HEK293 (cell line): ENCODE results near the gene TSR1.

Experiments used
- CTCF ChIA-PET: fragments of 350-600 bp; formaldehyde crosslinking; extraction: SDS; loops from one replicate; lab custom pipeline; 2021; ENCODE audit warnings: antibody characterized with exemption; lab: Yijun Ruan, JAX
- POLR2A ChIA-PET: fragments of 300-600 bp; formaldehyde crosslinking; extraction: SDS; loops from one replicate; lab custom pipeline; 2020; ENCODE audit warnings: antibody characterized with exemption, inconsistent platforms; lab: Yijun Ruan, JAX
- H3K27ac ChIP-seq: fragments of 200-500 bp; sonication (Bioruptor generic); 2 replicates; pipeline ENCODE4 v1.5.1; 2014; ENCODE audit warnings: low read depth, low read length, control low read depth, inconsistent platforms; ENCODE audit errors: extremely low read depth
- H3K36me3 ChIP-seq, 2 experiments: fragments of 200-500 bp in 1 of 2; sonication (Bioruptor generic) in 1 of 2; 1 replicate in 1 of 2; 2 replicates in 1 of 2; pipeline ENCODE4 v1.5.1; 2014 to 2017; ENCODE audit warnings: inconsistent platforms in 2 of 2, low read length in 2 of 2; ENCODE audit not compliant: control insufficient read depth in 2 of 2, insufficient read depth in 1 of 2
- H3K4me1 ChIP-seq: fragments of 200-500 bp; sonication (Bioruptor generic); 2 replicates; pipeline ENCODE4 v1.5.1; 2014; ENCODE audit warnings: mild to moderate bottlenecking, low read length, inconsistent platforms; ENCODE audit not compliant: control insufficient read depth, insufficient read depth
- H3K4me3 ChIP-seq: 2 replicates; pipeline ENCODE4 v1.5.1; 2011; ENCODE audit warnings: low read depth, mild to moderate bottlenecking, control low read depth, low read length, moderate library complexity
- H3K9me3 ChIP-seq: fragments of 200-500 bp; sonication (Bioruptor generic); 2 replicates; pipeline ENCODE4 v1.5.1; 2014; ENCODE audit warnings: low read depth, low read length, inconsistent platforms; ENCODE audit not compliant: control insufficient read depth, insufficient read depth
- GLI4 ChIP-seq: fragments of 450-650 bp; formaldehyde crosslinking; IDR thresholded peaks from 2 replicates; pipeline ENCODE4 v1.5.1; 2016; ENCODE audit warnings: missing biosample characterization, missing genetic modification characterization
- GLIS2 ChIP-seq: fragments of 450-650 bp; formaldehyde crosslinking; IDR thresholded peaks from 2 replicates; pipeline ENCODE4 v1.5.1; 2016; ENCODE audit warnings: missing biosample characterization, missing genetic modification characterization
- KLF1 ChIP-seq: fragments of 450-650 bp; formaldehyde crosslinking; IDR thresholded peaks from 2 replicates; pipeline ENCODE4 v1.5.1; 2016; ENCODE audit warnings: missing biosample characterization, missing genetic modification characterization
- KLF8 ChIP-seq: fragments of 450-650 bp; formaldehyde crosslinking; IDR thresholded peaks from 2 replicates; pipeline ENCODE4 v1.5.1; 2016; ENCODE audit warnings: missing biosample characterization, missing genetic modification characterization
- PRDM6 ChIP-seq: fragments of 450-650 bp; formaldehyde crosslinking; IDR thresholded peaks from 2 replicates; pipeline ENCODE4 v1.5.1; 2017; ENCODE audit warnings: missing biosample characterization, missing genetic modification characterization
- SCRT1 ChIP-seq: fragments of 450-650 bp; formaldehyde crosslinking; IDR thresholded peaks from 2 replicates; pipeline ENCODE4 v1.5.1; 2016; ENCODE audit warnings: missing biosample characterization, missing genetic modification characterization, borderline replicate concordance
- SCRT2 ChIP-seq: fragments of 450-650 bp; formaldehyde crosslinking; IDR thresholded peaks from 2 replicates; pipeline ENCODE4 v1.5.1; 2016; ENCODE audit warnings: missing biosample characterization, missing genetic modification characterization
- SP3 ChIP-seq: fragments of 450-650 bp; formaldehyde crosslinking; IDR thresholded peaks from 2 replicates; pipeline ENCODE4 v1.5.1; 2016; ENCODE audit warnings: missing biosample characterization, missing genetic modification characterization
- ZBTB1 ChIP-seq: fragments of 450-650 bp; formaldehyde crosslinking; IDR thresholded peaks from 2 replicates; pipeline ENCODE4 v1.5.1; 2016; ENCODE audit warnings: missing biosample characterization, missing genetic modification characterization
- ZBTB44 ChIP-seq: fragments of 450-650 bp; IDR thresholded peaks from 2 replicates; pipeline ENCODE4 v1.5.1; 2018; ENCODE audit warnings: missing biosample characterization, mild to moderate bottlenecking, missing genetic modification characterization
- ZNF10 ChIP-seq: fragments of 450-650 bp; formaldehyde crosslinking; IDR thresholded peaks from 2 replicates; pipeline ENCODE4 v1.5.1; 2017; ENCODE audit warnings: missing biosample characterization, missing genetic modification characterization
- ZNF146 ChIP-seq: fragments of 450-650 bp; formaldehyde crosslinking; IDR thresholded peaks from 2 replicates; pipeline ENCODE4 v1.5.1; 2016; ENCODE audit warnings: missing biosample characterization, missing genetic modification characterization
- ZNF223 ChIP-seq: fragments of 450-650 bp; formaldehyde crosslinking; IDR thresholded peaks from 2 replicates; pipeline ENCODE4 v1.5.1; 2016; ENCODE audit warnings: missing biosample characterization, missing genetic modification characterization
- ZNF311 ChIP-seq: fragments of 450-650 bp; formaldehyde crosslinking; IDR thresholded peaks from 2 replicates; pipeline ENCODE4 v1.5.1; 2017; ENCODE audit warnings: missing biosample characterization, missing genetic modification characterization, borderline replicate concordance
- ZNF48 ChIP-seq: fragments of 450-650 bp; formaldehyde crosslinking; IDR thresholded peaks from 2 replicates; pipeline ENCODE4 v1.5.1; 2016; ENCODE audit warnings: missing biosample characterization, missing genetic modification characterization
- ZNF548 ChIP-seq: fragments of 450-650 bp; formaldehyde crosslinking; IDR thresholded peaks from 2 replicates; pipeline ENCODE4 v1.5.1; 2016; ENCODE audit warnings: missing biosample characterization, missing genetic modification characterization
- ZNF585B ChIP-seq: fragments of 450-650 bp; formaldehyde crosslinking; IDR thresholded peaks from 2 replicates; pipeline ENCODE4 v1.5.1; 2016; ENCODE audit warnings: missing biosample characterization, missing genetic modification characterization
- TF ChIP-seq, protein P1 (sequence below): fragments of 450-650 bp; formaldehyde crosslinking; IDR thresholded peaks from 2 replicates; pipeline ENCODE4 v1.5.1; 2016; ENCODE audit warnings: missing biosample characterization, missing genetic modification characterization
- TF ChIP-seq, protein P2 (sequence below): fragments of 450-650 bp; formaldehyde crosslinking; IDR thresholded peaks from 2 replicates; pipeline ENCODE4 v1.5.1; 2017; ENCODE audit warnings: missing biosample characterization, missing genetic modification characterization
- TF ChIP-seq, protein P3 (sequence below): fragments of 450-650 bp; formaldehyde crosslinking; IDR thresholded peaks from 2 replicates; pipeline ENCODE4 v1.5.1; 2017; ENCODE audit warnings: missing biosample characterization, missing genetic modification characterization
- TF ChIP-seq, protein P4 (sequence below): fragments of 450-650 bp; formaldehyde crosslinking; IDR thresholded peaks from 2 replicates; pipeline ENCODE4 v1.5.1; 2016; ENCODE audit warnings: missing biosample characterization, missing genetic modification characterization

The TSR1 gene

DNA sequence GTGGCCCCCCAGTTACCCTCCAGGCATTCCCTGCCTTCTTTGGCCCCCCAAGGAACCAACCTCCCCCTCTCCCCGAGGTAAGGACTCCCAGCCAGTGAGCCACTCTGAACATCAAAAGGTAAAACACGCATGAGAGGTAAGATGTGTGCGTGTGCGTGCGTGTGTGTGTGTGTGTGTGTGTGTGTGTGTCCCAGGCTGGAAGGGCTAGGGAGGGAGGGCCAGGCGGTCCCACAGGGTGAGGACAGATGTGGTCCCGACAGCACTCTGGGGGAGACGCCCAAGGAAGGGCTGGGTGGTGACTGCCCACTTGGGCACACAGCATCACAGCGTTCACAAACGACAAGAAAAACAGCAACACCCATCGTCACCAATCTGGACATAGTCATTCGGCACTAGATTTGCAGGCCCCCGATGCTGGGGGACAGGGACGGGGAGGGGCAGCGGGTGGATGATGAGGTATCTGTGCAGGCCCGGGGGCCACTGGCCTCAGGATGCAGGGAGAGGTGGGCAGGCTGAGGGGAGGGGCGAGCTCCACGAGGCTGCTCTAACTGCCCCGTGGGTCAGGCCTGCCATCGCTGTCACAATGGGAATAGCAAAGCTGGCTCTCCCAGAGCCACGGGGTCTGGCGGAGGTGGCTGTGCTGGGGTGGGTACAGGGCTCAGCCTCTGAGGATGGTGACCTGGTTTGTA, 48.3 kb upstream of the TSR1 start:
- Histone ChIP-seq H3K9me3 (no peaks in the 10 kb centered on the region), H3K4me1 (peaks cover 14% of the 10 kb centered on the region), H3K27ac (0 out of 2 replicates have a peak overlapping the region, but pooled peaks have one; percentile 7), H3K4me3 (no peak overlapping the region), H3K36me3 (peaks cover 0 to 27% of the 10 kb centered on the region in 2 experiments; a peak in 2 of 3 replicates)
- ChIA-PET CTCF (interaction anchor here (0.7 to 12.5 kb wide), 8 partner anchors 14 to 628 kb away, joined by 3 to 470 read pairs (median 35); partner anchors contain the start of gene MNT), POLR2A (interaction anchor here (0.9 to 1.4 kb wide), 2 partner anchors 15 to 26 kb away, joined by 3 to 4 read pairs; no protein-coding TSS in a partner anchor)
- TF ChIP-seq GLIS2 (peak; percentile 35), KLF1 (tag by site-specific recombination) (peak; percentile 81), ZNF146 (no peak), ZNF10 (tag by site-specific recombination) (no peak)
- TF ChIP-seq, protein P1, sequence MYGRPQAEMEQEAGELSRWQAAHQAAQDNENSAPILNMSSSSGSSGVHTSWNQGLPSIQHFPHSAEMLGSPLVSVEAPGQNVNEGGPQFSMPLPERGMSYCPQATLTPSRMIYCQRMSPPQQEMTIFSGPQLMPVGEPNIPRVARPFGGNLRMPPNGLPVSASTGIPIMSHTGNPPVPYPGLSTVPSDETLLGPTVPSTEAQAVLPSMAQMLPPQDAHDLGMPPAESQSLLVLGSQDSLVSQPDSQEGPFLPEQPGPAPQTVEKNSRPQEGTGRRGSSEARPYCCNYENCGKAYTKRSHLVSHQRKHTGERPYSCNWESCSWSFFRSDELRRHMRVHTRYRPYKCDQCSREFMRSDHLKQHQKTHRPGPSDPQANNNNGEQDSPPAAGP (tag by site-specific recombination): 0 out of 2 replicates have a peak, but pooled peaks have one; percentile 21
- TF ChIP-seq, protein P2, sequence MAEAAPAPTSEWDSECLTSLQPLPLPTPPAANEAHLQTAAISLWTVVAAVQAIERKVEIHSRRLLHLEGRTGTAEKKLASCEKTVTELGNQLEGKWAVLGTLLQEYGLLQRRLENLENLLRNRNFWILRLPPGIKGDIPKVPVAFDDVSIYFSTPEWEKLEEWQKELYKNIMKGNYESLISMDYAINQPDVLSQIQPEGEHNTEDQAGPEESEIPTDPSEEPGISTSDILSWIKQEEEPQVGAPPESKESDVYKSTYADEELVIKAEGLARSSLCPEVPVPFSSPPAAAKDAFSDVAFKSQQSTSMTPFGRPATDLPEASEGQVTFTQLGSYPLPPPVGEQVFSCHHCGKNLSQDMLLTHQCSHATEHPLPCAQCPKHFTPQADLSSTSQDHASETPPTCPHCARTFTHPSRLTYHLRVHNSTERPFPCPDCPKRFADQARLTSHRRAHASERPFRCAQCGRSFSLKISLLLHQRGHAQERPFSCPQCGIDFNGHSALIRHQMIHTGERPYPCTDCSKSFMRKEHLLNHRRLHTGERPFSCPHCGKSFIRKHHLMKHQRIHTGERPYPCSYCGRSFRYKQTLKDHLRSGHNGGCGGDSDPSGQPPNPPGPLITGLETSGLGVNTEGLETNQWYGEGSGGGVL: peak; percentile 60
- TF ChIP-seq, protein P3, sequence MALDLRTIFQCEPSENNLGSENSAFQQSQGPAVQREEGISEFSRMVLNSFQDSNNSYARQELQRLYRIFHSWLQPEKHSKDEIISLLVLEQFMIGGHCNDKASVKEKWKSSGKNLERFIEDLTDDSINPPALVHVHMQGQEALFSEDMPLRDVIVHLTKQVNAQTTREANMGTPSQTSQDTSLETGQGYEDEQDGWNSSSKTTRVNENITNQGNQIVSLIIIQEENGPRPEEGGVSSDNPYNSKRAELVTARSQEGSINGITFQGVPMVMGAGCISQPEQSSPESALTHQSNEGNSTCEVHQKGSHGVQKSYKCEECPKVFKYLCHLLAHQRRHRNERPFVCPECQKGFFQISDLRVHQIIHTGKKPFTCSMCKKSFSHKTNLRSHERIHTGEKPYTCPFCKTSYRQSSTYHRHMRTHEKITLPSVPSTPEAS (tag by site-specific recombination): peak; percentile 82
- TF ChIP-seq, protein P4, sequence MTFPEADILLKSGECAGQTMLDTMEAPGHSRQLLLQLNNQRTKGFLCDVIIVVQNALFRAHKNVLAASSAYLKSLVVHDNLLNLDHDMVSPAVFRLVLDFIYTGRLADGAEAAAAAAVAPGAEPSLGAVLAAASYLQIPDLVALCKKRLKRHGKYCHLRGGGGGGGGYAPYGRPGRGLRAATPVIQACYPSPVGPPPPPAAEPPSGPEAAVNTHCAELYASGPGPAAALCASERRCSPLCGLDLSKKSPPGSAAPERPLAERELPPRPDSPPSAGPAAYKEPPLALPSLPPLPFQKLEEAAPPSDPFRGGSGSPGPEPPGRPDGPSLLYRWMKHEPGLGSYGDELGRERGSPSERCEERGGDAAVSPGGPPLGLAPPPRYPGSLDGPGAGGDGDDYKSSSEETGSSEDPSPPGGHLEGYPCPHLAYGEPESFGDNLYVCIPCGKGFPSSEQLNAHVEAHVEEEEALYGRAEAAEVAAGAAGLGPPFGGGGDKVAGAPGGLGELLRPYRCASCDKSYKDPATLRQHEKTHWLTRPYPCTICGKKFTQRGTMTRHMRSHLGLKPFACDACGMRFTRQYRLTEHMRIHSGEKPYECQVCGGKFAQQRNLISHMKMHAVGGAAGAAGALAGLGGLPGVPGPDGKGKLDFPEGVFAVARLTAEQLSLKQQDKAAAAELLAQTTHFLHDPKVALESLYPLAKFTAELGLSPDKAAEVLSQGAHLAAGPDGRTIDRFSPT (tag by site-specific recombination): peak; percentile 39; the same call in 1 of the 2 replicates

- H3K4me3 ChIP-seq: no peak overlapping the region
- ChIA-PET CTCF (interaction anchor here (0.6 to 12.5 kb wide), 19 partner anchors 9 to 659 kb away, joined by 3 to 470 read pairs (median 7); partner anchors contain the start of gene MNT), POLR2A (interaction anchor here (1.4 to 3.3 kb wide), 5 partner anchors 9 to 33 kb away, joined by 4 to 42 read pairs (median 9); no protein-coding TSS in a partner anchor)
- peak overlapping the region; percentile 7 for H3K27ac ChIP-seq
- H3K4me1 ChIP-seq: peaks cover 14% of the 10 kb centered on the region
- no peaks in the 10 kb centered on the region for H3K9me3 ChIP-seq
- peaks cover 0 to 36% of the 10 kb centered on the region in 2 experiments; a peak in 2 of 3 replicates for H3K36me3 ChIP-seq
- TF ChIP-seq SP3 (tag by site-specific recombination) (no peak), SCRT2 (tag by site-specific recombination) (peak; percentile 81), ZNF311 (no peak), ZNF548 (no peak), ZNF48 (tag by site-specific recombination) (no peak), GLI4 (tag by site-specific recombination) (no peak), ZBTB1 (no peak), ZBTB44 (tag by site-specific recombination) (peak; percentile 97), SCRT1 (tag by site-specific recombination) (peak; percentile 26; the same call in 1 of the 2 replicates), PRDM6 (0 out of 2 replicates have a peak, but pooled peaks have one; percentile 55), ZNF223 (no peak), KLF8 (tag by site-specific recombination) (0 out of 2 replicates have a peak, but pooled peaks have one; percentile 16), ZNF585B (no peak)
- TF ChIP-seq, protein P2: no peak
These were observed 47.4 kb upstream of the TSR1 start for GRCh38 chr17:2383628-2384167.
